Transverse colon (tissue), 4 donors: ENCODE measurements around the gene STK32C.

Experiments used
- CTCF ChIP-seq, 5 experiments: fragments of 200-600 bp in 3 of 5; fragments of 450-650 bp in 2 of 5; sonication (generic) in 3 of 5; IDR thresholded peaks; 1 replicate in 2 of 5; 2 replicates in 3 of 5; pipeline ENCODE4 v1.5.1; 2016 to 2017; ENCODE audit warnings: antibody characterized with exemption in 5 of 5, inconsistent platforms in 3 of 5, mild to moderate bottlenecking in 2 of 5, moderate library complexity in 1 of 5
- EP300 ChIP-seq: sonication (generic); formaldehyde crosslinking; IDR thresholded peaks from one replicate; pipeline ENCODE4 v1.6.1; 2017; ENCODE audit warnings: antibody characterized with exemption, low read depth
- POLR2A ChIP-seq: fragments of 450-650 bp; IDR thresholded peaks from one replicate; pipeline ENCODE4 v1.6.1; 2016; ENCODE audit warnings: antibody characterized with exemption, mild to moderate bottlenecking, moderate library complexity
- POLR2AphosphoS5 ChIP-seq, 3 donors: sonication (generic); formaldehyde crosslinking; IDR thresholded peaks; one replicate each; pipeline ENCODE4 v1.6.1; 2016; ENCODE audit warnings: antibody characterized with exemption in 3 of 3

GRCh38 chr10:132277311-132277741 is 30.4 kb downstream of the STK32C start:
- TF ChIP-seq POLR2AphosphoS5 (IDR thresholded peaks at IDR 0.05) (no peak), EP300 (no peak), CTCF (IDR thresholded peaks at IDR 0.05) (no peak), POLR2A (no peak)
